Measurements from ENCODE around the gene PREP.

Gene PREP

DNA sequence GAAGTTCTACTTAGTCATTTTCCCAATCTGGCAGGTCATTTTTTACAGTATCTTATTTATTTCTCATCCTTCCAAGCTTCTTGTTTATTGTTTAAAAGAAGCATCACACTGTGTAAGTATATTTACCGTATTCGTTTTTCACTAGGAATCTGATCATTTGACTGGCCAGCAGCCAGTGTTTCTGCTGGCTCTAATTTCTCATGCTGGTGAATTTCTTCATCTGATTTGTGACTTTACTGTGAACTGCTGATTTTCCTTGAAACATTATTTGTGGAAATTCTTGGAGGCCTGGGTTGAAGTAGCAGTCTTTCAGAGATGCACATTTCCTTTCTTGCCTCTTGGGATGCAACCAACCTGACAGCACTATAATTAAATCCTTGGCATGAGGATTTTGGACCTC is 65.9 kb downstream of the PREP start:
- no peak for DNase-seq

DNA sequence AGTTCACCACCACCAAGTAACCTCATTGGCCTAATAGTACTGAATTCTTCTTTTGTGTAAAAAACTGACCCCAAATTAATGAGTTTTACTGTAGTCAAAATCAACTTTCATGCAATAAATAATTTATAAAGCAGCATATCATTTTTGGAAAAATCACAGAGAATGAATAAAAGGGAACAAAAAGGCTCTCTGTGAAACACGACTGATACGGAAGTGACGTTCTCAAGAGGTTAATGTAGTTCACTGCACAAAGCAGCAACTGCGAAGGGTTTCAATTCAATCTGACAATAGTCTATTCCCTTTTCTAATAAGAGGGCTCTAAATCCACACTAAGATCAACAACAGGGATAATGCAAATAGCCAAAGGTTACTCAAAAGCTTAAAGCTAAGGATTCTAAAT is 70.3 kb downstream of the PREP start:
- DNase-seq, result no peak

DNA sequence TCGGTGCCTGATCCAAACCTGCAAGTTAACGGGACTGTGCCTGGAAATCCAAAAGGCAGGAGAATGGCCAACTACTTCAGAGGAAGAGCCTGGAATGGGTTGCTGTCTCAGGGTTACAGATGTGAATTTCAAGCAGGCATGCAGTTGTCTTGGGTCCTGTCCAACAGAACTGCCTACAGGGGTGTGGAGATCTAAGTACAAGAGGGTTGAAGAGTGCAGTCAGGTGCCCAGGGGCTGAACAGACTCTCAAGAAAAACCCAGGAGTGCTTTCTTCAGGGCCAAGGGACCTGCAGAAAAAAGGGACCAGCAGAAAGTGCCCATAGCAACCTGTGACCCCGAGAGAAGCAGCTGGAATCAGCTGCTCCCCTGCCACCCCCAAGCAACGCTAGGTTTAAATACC is 71.0 kb downstream of the PREP start:
- DNase-seq, result no peak

DNA sequence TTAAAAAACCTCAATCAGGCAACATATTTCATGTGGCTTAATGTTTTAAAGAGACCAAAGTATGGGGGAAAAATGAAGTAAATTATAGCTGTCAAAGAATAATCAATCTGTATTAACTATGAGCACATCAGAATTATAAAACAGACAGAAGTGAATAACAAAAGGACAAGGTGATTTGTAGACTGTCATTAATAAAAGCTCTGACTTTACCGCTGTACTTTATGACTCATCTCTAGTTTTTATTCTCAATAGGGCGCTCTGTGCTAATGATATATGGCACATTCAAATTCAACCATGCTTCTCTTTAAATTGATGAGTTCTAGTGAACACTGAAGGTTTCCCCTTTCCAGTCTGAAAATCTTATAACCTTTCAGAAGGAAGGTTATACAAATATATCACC is 72.0 kb downstream of the PREP start:
- no peak for DNase-seq

DNA sequence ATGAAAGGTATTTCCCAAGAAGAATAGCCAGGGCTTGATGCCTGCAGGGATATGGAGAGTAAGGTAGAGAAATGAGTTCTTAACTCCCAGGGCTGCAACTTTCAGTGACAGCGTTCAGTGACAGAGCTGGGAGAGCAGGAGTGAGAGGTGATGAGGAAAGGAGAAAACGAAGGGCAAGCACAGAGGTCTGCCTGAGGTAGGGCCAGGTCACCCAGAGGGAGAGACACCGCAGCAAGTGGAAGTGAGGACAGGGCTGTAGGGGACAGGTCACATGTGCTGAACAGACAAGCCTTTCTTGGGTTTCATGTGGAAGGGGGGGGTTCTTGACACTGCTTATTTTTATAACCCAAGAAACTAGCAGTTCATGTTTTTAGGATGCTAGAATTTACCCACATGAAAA is 72.5 kb downstream of the PREP start:
- DNase-seq, result no peak

DNA sequence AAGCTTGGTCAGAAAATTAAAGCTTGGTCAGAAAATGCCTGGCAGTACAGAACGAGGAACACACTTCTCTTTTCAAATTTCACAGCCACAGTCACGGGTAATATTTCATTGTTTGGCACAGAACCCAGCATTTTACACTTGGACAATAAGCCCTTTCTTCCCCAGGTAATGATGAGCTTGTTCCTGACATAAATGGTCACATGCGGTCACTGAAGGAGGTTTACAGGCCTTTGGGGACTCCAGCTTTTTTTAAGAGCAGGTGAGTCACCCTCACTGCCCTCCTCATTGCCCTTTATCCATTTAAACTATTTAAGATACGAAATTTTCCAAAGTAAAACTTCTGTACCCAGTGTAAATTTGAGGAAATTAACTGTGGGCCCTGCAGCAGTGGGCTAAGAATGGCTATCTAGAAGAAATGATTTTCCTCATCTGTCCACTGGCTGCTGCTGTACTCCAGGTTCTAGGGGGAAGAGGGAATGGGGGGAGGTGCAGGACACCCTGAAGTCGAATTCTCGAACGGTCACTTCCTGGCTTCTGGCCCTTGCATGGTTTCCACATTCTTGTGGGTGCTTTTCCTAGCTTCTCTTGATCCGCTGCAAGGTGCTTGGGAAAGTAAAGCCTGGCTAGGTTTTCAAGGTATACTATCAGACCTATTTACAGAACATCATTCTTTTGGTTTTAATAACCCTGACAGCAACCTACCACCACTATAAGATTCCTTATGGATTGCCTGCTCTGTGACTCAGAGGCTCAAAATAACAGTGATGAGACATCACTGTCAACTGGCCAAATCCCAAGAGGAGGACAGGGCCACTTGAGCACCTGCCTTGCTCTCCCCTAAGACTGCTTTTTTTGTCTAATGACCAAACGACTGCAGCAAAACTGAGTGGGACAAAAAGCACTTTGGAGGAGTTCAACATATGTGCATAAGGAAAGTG is 75.8 kb downstream of the PREP start:
- DNase-seq, result no peak

DNA sequence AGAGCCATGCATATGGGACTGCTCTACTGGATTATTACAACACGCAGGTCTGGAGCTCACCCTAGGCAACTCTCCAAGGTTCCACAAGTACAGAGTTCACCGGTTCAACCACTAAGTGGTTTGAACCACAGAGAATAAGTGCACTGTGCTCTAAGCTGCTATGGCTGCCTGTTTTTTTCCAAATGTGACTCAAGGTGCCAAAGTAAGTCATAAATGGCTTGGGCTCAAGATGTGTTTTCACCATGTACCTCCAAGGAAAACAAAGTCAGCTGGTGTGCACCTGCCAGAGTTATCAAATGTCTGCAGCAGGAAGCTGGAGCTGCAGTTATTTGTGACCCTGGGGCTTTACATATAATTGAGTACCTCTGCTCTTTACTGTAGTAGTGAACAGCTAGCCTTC is 76.7 kb downstream of the PREP start:
- DNase-seq, result no peak

DNA sequence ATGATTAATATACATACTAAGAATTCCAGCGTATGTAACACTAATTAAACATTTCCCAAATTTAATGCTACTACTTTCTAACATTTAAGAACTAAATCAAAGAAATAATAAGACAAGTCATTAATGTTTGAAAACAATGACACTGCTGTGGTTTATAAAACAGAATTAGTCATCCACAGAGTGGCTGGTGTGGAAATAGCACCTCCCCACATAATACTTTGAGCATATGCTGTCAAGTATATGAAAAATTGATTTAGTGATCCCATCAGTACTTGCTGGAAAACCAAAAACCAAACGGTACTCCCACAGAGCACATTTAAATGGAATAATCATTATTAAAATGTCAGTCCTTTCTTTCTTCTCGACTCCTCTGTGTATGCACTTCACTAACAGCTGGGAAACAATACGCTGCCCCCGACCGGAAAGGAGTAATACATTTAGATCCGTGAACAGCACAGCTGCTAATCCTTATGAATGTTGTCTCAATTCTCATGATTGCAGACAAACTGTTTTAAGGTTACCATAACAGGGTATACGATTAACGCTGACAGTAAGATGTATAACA is 78.4 kb downstream of the PREP start:
- DNase-seq, result no peak

DNA sequence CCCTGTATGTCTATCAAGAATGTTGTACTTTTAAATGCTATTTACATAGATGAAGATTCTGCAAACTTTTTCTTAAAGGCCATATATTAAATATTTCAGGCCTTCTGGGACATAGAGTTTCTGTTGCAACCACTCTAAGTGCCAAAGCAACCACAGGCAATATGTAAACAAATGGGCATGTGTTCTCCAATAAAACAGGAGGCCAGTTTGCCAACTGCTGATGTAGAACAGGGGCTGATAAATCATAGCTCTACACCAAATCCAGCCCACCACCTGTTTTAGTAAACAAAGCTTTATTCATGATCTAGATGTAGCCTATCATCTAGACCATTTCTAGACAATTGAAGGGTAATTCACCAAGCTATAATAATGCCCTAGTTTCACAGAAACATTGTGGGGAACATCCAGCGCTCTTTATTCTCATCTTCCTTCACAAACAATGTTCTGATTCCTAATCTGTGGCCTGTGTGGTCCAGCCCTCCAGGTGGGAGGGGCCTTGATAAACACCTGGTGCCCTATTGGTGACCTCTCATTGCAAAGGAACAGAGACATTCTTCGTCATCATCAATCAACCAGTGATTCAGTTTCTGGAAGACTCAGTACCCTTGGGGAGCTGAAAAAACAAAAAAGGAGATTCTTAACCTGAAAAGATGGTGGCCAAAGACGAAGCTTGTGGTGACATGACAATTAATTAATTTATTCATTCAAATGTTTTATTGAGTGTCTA is 80.2 kb downstream of the PREP start:
- DNase-seq, result no peak

DNA sequence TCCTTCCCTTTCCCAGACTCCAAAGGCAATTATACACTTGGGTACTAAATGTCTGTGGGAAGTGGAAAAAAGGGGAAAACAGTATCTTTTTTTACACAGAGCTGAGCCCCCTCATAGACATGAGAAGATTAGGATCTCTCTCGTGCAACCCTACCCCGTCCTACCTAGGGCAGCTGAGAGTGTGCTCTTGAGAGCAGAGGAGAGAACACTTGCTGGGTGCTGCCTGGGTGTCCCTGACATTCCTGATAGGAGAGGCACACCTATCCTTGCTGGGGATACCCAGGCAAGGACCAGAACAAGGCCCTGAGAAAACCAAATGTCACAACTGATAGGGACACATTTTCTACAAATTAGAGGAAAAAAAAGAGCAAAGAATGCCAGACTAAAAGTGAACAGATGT is 81.2 kb downstream of the PREP start:
- no peak for DNase-seq

DNA sequence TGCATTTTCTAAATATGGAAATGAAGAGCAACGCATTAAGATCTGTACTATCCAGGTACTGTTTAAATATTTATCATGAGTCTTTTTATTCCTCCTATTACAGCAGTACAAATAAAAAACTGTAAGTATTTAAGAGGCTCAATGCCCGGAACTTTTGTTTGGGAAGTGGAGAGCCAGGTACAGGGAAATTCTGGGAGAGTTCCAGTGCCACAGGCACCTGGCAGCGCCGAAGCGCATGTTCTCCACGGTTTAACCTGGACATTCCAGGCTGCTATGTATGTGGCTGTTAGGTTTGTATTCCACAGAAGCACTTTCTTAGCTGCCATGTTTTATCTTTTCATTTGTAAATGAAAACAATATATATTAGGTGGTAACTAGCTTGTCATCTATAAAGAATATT is 81.7 kb downstream of the PREP start:
- DNase-seq, result no peak

DNA sequence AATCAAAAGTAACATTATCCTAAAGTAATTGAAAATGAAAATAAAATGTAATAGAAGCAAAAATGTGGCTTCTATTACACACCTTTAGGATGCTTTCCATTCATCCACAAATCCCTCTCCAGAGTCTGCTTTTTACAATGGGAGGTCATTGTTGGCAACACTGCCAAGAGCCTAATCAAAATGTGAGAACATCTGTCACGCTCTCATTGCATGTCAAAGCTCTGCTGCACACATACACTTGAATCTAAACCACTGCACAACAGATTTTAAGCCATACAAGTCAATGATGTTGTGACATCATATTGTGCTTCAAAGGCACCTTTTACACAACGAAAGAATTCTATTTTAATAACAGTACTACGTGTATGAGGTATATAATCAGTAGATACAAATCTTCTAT is 82.1 kb downstream of the PREP start:
- DNase-seq, result no peak

DNA sequence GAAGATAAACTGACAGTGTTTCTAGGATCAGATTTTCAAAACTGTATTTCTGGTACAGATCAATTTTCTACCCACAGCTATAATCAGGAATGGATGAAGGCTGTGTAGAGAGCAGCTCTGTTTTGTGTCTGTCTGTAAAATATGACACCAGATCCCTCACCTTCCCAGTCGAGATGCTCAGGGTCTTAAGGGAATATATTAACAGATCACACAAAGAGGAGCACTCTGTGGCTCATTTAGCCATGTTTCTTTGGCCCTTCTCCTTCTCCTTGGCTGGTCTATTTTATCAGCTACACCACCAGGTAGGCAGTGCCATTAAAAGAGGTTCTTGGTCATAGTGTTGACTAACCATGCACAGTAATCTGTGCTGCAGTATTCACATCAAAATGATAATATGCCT is 82.6 kb downstream of the PREP start:
- DNase-seq, result no peak

DNA sequence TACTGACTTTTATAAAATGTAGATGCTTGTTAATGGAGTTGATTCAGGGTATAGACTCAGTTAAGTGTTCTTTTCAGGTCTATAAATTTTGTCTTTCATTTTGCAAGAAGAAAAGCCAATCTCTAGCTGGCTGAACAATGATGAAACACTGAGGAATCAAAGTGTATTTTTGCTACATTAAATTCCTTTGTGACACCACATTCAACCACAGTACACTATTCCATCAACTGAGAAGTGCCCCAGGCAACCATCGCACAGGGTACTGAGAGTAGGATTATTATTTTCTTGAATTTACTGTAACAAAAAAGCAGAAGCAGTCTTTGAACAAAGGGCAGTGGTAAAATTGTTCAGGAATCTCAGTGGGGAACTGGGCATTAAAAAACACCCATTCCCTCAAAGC is 83.6 kb downstream of the PREP start:
- no peak for DNase-seq

DNA sequence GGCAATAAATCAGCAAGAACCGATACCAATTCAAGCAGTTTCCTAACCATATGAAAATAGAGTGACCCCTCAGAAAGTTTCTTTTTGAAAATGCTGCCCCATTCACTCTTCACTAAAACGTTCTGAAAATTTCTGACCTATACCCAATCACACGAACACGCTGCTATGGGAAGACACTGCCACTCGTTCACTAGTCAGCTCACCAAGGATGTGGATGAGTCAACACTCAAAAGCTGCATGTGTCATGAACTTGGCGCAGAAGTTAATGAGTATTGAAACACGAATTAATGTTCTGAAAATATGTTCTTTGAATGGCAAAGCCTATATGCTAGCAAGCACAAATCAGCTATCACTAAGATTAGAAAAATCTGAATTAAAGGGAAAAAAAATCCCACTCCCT is 84.2 kb downstream of the PREP start:
- no peak for DNase-seq

DNA sequence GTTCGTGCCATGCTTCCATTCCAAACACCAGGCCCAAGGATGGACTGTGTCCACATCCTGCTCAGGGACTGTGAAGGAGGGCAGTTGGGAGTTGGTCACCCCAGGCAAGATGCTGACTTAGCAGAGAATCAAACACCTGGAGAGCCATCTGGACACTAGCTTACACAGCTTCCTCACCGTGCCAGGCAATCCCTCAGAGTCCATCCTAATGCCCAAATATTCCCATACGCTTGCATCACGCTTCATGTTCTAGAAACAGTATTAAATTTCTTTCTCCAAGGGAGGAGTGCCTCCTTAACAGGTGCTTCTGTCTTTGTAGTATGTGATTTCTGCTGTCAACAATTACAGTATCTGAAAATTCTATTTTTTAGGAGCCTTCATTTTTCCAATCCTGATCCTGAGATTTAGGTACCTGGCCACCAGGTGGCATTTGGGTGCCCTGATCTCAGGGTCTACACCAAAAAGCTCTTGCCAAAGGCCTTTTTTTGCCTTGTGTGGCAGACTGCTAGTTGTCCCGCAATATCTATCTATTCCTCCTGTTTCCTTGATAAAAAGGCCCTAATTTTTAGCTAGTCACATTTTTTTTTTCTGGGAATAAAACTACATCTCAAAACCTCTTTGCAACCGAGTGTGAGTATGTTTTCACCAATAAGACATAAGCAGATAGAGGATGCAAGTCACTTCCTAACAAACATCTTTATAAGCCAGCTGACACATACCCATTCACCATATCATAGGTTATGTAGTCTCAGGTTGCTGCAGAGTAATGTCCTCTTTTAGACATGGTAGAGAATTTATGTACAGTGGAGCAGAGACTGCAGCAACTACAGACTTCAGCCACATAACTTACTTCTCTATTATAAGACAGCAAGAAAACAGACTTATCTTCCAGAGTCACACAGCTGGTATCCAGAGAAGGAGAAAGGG is 85.0 kb downstream of the PREP start:
- no peak for DNase-seq

DNA sequence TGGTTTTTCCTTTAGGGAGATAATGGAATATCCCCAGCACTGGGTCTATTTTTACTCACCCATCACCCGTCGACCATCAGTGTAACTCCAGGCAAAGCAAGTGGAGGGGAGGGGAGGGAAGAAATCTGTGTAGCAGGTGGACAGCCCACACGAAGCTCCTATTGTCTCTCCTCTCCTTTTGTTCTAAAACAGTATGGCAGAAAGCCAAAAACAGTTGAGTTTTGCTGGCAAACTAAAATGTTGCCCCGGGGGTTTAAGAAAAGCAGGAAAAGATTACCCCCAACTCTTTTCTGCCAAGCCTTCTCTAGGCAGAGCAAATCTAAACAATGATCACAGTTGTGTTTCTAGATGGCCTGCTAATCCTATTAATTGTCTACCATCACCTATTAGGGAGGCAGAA is 89.7 kb downstream of the PREP start:
- DNase-seq, result no peak

DNA sequence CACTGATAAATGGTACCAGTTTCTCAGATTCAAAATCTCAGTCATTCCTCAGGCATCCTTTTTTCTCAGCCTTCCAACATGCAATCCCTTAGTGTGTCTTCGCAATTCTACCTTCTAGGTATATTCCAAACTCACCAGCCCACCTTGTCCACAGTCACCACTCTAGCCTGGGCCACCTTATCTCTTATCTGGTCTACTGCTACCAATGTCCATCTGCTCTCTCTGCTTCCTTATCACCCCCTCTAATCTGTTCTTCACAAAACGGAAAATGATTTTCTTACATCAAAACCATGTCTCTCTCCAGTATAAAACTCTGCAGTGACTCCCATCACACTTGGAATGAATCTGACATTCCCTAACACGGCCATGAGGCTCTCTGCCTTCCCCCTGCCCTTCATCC is 91.9 kb downstream of the PREP start:
- no peak for DNase-seq

DNA sequence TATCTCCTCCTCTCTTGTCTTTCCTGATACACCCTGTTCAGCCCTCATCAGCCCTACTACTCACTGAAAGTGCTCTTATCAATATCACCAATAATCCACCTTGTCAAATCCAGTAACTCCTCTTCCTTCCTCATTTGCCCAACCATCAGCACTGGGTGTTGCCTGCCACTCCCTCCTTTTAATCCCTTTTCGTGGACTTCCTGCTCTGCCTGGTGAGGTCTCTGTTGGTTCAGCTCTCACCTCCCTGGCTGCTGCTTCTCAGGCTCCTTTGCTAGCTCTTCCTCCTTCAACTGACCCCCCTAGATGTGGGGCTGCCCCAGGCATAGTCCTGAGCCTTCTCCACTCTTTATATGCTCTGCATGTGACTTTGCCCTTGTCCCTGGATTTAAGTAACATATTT is 92.5 kb downstream of the PREP start:
- no peak for DNase-seq

DNA sequence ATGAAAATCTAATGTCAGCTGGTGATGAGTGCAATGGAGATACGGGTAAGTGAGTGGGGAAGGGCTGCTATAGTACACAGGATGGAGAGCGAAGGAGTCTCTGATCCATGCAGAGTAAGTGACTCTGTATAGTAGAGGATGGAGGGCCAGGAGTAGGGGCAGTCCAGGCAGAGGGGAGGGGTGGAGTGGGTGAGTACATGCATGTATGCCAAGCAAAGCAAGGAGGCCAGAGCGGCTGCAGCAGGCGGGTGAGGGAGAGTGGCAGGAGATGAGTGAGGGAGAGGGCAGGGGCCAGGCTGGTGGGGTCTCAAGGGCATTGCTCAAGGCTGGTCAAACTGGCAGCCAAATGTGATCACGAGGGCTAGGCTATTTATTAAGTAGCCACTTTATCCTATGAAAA is 94.0 kb downstream of the PREP start:
- no peak for DNase-seq

DNA sequence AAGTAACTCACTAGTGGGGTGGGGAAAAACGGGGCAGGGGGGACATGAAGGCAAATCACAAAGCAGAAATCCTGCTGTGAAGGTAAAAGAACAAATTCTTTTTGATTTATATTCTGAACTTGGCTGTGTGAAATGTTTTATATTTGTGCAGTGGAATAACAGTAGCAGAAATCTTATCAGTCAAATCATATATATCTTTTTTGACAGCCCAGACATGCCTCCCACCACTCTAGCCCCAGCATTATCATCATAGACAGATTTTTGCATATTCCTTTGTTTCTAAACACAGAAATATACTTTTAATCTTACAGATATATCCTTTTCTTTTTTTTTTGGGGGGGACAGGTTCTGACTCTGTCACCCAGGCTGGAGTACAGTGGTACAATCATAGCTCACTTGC is 97.4 kb downstream of the PREP start:
- DNase-seq, result no peak

DNA sequence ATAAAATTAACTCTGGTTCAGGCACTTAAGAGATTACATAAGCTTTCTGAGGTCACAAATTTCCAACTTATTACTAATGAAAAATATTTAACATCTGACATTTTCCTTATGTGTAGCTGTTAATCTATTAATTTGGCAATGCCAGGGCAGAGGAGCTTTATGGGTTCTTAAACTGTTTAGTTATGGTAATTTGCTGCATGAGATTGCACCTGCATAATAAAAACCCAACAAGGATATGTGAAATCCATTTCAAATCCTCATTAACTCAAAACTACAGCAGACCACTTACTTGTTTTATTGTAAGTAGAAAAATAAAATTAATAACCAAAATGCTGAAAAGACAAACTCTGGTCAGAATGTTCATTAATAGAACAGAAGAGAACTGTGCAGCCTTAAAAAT is 98.1 kb downstream of the PREP start:
- DNase-seq, result no peak

DNA sequence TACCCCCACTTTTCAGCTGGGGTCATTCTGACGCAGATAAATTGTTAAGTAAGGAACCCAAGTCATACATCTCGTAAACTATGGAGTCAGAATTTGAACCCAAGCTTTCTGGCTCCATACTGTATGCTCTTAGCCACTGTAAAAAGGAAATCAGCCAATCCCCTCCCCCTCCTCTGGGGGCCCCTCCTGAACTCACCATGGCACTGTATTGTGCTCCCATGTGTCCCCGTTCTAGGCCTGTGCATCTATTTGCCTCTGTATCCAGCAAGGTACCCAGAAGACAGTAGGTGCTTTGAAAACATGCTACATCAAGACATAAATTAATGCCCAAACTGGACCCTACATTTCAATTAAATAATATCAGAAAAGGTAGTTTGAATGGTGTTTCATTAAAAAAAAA is 98.5 kb downstream of the PREP start:
- DNase-seq, result no peak

Data from activated CD8-positive, alpha-beta memory T cell treated with anti-CD3 and anti-CD28 coated beads, Interleukin-2, amount 50 U/mL, for 4 hours (primary cell).